ENCODE data around the gene TP53RK. TPM values are rescaled to one million over a fixed set of nuclear protein-coding genes. Genes with fewer than 3 reads are reported as not detected.
"Not testable (repeated sequence)": the region's sequence is repeated elsewhere in the genome, so short reads cannot be mapped to it uniquely, and the experiment has no call there.

Gene TP53RK
- total RNA-seq, 1 donor from 2014 or later = 17.3 TPM

GRCh38 chr20:46681032-46681854 is 8.0 kb downstream of the TP53RK start:
- peak; percentile 32 to 82 for DNase-seq (ENCODE audit: low spot score in 2 of 2, unreplicated experiment in 2 of 2)

GRCh38 chr20:46680684-46681031 is 8.6 kb downstream of the TP53RK start:
- H3K36me3 Mint-ChIP-seq = peaks cover 8% of the 10 kb centered on the region
- peaks cover 28% of the 10 kb centered on the region for H3K4me1 Mint-ChIP-seq

More at GRCh38 chr20:46681032-46681854, 8.0 kb downstream of the TP53RK start:
- Mint-ChIP-seq H3K27me3 (ENCODE audit: low read depth) (no peaks in the 10 kb centered on the region), H3K27ac (peak overlapping the region; percentile 13), H3K9me3 (no peaks in the 10 kb centered on the region), H3K4me1 (peaks cover 28% of the 10 kb centered on the region), H3K4me3 (peak overlapping the region; percentile 11), H3K36me3 (peaks cover 13% of the 10 kb centered on the region)
- TF ChIP-seq CTCF (IDR thresholded peaks at IDR 0.05; ENCODE audit: unreplicated experiment) = peak; percentile 87

GRCh38 chr20:46678516-46678915 is 10.7 kb downstream of the TP53RK start:
- H3K27ac Mint-ChIP-seq = no peak overlapping the region
- H3K4me1 Mint-ChIP-seq = peaks cover 17% of the 10 kb centered on the region
- peaks cover 6% of the 10 kb centered on the region for H3K36me3 Mint-ChIP-seq
- H3K4me3 Mint-ChIP-seq = no peak overlapping the region
- no peak for DNase-seq (ENCODE audit: low spot score in 2 of 2, unreplicated experiment in 2 of 2)
- H3K27me3 Mint-ChIP-seq (ENCODE audit: low read depth) = no peaks in the 10 kb centered on the region
- H3K9me3 Mint-ChIP-seq = no peaks in the 10 kb centered on the region
- TF ChIP-seq CTCF (IDR thresholded peaks at IDR 0.05; ENCODE audit: unreplicated experiment) = no peak

More at GRCh38 chr20:46680684-46681031, 8.6 kb downstream of the TP53RK start:
- no peak for TF ChIP-seq CTCF (IDR thresholded peaks at IDR 0.05; ENCODE audit: unreplicated experiment)
- Mint-ChIP-seq H3K9me3 (no peaks in the 10 kb centered on the region), H3K27ac (no peak overlapping the region), H3K27me3 (ENCODE audit: low read depth) (no peaks in the 10 kb centered on the region), H3K4me3 (no peak overlapping the region)
- no peak for DNase-seq (ENCODE audit: low spot score in 2 of 2, unreplicated experiment in 2 of 2)

- DNase-seq (ENCODE audit: low spot score in 2 of 2, unreplicated experiment in 2 of 2) = no peak
- Mint-ChIP-seq H3K4me3 (no peak overlapping the region), H3K9me3 (no peaks in the 10 kb centered on the region), H3K36me3 (peaks cover 8% of the 10 kb centered on the region), H3K4me1 (peaks cover 8% of the 10 kb centered on the region), H3K27me3 (ENCODE audit: low read depth) (no peaks in the 10 kb centered on the region), H3K27ac (no peak overlapping the region)
- TF ChIP-seq CTCF (IDR thresholded peaks at IDR 0.05; ENCODE audit: unreplicated experiment) = no peak
Measured at GRCh38 chr20:46677608-46678007, 11.6 kb downstream of the TP53RK start.

- not testable (repeated sequence) for H3K27ac Mint-ChIP-seq; H3K4me1 Mint-ChIP-seq; DNase-seq (ENCODE audit: low spot score in 2 of 2, unreplicated experiment in 2 of 2); H3K27me3 Mint-ChIP-seq (ENCODE audit: low read depth); H3K36me3 Mint-ChIP-seq; H3K9me3 Mint-ChIP-seq; H3K4me3 Mint-ChIP-seq
Measured at GRCh38 chr20:46676649-46677316, 12.5 kb downstream of the TP53RK start.

Measured in mesothelial cell of epicardium (in vitro differentiated cells).